ENCODE measurements around the gene CDYL.

DNA sequence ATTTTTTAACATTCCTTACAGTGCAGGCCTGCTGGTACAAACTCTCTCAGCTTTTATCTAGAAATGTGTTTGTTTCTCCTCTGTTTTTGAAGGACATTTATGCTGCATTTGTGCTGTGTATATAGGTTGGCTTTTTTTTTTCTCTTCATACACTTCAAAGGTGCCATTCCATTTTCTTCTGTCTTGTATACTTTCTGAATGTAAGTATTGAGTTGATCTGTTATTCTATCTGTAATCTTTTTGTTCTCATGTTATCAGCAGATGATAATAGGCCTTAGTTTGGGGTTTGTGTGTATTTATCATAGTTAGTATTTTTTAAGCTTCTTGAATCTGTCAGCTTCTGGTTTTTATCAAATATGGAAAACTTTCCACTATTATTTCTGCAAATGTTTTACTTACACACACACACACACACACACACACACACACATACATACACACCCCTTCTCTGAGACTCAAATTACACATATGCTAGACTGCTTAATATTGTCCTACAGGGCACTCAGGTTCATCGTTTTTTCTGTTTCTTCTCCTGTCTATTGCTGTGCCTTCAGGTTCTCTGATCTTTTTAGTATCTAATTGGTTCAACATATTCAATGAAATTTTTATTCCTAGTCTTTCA, 153.0 kb downstream of the CDYL start:
- TF ChIP-seq EZH2 (IDR thresholded peaks at IDR 0.05) (no peak), EZH2phosphoT487 (IDR thresholded peaks at IDR 0.05) (no peak)
- TF ChIP-seq, protein P1, sequence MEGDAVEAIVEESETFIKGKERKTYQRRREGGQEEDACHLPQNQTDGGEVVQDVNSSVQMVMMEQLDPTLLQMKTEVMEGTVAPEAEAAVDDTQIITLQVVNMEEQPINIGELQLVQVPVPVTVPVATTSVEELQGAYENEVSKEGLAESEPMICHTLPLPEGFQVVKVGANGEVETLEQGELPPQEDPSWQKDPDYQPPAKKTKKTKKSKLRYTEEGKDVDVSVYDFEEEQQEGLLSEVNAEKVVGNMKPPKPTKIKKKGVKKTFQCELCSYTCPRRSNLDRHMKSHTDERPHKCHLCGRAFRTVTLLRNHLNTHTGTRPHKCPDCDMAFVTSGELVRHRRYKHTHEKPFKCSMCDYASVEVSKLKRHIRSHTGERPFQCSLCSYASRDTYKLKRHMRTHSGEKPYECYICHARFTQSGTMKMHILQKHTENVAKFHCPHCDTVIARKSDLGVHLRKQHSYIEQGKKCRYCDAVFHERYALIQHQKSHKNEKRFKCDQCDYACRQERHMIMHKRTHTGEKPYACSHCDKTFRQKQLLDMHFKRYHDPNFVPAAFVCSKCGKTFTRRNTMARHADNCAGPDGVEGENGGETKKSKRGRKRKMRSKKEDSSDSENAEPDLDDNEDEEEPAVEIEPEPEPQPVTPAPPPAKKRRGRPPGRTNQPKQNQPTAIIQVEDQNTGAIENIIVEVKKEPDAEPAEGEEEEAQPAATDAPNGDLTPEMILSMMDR (IDR thresholded peaks at IDR 0.05): no peak

All from neural progenitor cell (in vitro differentiated cells).